ENCODE data around the gene SHANK3.

SHANK3 gene

GRCh38 chr22:50628543-50629134 is 44.0 kb upstream of the SHANK3 start (continued):
- TF ChIP-seq ZBTB26 (tag by site-specific recombination; optimal IDR thresholded peaks at IDR 0.05) (peak; percentile 54), ZNF521 (tag by site-specific recombination; IDR thresholded peaks at IDR 0.05) (peak; percentile 28; the same call in 1 of the 2 replicates), ZNF112 (tag by site-specific recombination; IDR thresholded peaks at IDR 0.05) (0 out of 2 replicates have a peak, but pooled peaks have one; percentile 17), ZNF394 (tag by site-specific recombination; IDR thresholded peaks at IDR 0.05; ENCODE audit: borderline replicate concordance) (no peak), ZNF148 (tag by site-specific recombination; IDR thresholded peaks at IDR 0.05; ENCODE audit: borderline replicate concordance) (peak; percentile 87; the same call in 1 of the 2 replicates), KLF8 (tag by site-specific recombination; IDR thresholded peaks at IDR 0.05) (peak; percentile 51; the same call in 1 of the 2 replicates), ZNF311 (tag by site-specific recombination; IDR thresholded peaks at IDR 0.05; ENCODE audit: borderline replicate concordance) (peak; percentile 90; the same call in 1 of the 2 replicates), ZNF571 (tag by site-specific recombination; IDR thresholded peaks at IDR 0.05) (peak; percentile 90; the same call in 1 of the 2 replicates), KLF9 (tag by site-specific recombination; IDR thresholded peaks at IDR 0.05; ENCODE audit: low read depth) (peak; percentile 86), KLF7 (tag by site-specific recombination; IDR thresholded peaks at IDR 0.05; ENCODE audit: borderline replicate concordance) (0 out of 2 replicates have a peak, but pooled peaks have one; percentile 49), ZSCAN30 (tag by site-specific recombination; IDR thresholded peaks at IDR 0.05) (no peak), ZNF23 (tag by site-specific recombination; IDR thresholded peaks at IDR 0.05; ENCODE audit: borderline replicate concordance) (no peak), ZNF623 (tag by site-specific recombination; IDR thresholded peaks at IDR 0.05) (no peak), ZNF266 (tag by site-specific recombination; IDR thresholded peaks at IDR 0.05; ENCODE audit: low read depth) (0 out of 2 replicates have a peak, but pooled peaks have one; percentile 28), ZNF223 (tag by site-specific recombination; IDR thresholded peaks at IDR 0.05) (peak; percentile 28; the same call in 1 of the 2 replicates), ZNF239 (tag by site-specific recombination; IDR thresholded peaks at IDR 0.05) (0 out of 2 replicates have a peak, but pooled peaks have one; percentile 65), ZNF514 (tag by site-specific recombination; IDR thresholded peaks at IDR 0.05) (peak; percentile 78; the same call in 1 of the 2 replicates), ZNF701 (tag by site-specific recombination; IDR thresholded peaks at IDR 0.05) (peak; percentile 47; the same call in 1 of the 2 replicates), ZNF777 (tag by site-specific recombination; IDR thresholded peaks at IDR 0.05; ENCODE audit: borderline replicate concordance) (peak; percentile 90), ZBTB20 (tag by site-specific recombination; IDR thresholded peaks at IDR 0.05) (peak; percentile 64), ZNF157 (tag by site-specific recombination; IDR thresholded peaks at IDR 0.05) (peak; percentile 63; the same call in 1 of the 2 replicates), ZSCAN18 (tag by site-specific recombination; IDR thresholded peaks at IDR 0.05) (0 out of 2 replicates have a peak, but pooled peaks have one; percentile 63), ZNF785 (tag by site-specific recombination; IDR thresholded peaks at IDR 0.05) (peak; percentile 87; the same call in 1 of the 2 replicates)
